Left lobe of liver (tissue), 2 donors: Measurements from ENCODE around the gene NPLOC4. TPM values are rescaled to one million over a fixed set of nuclear protein-coding genes. Genes with fewer than 3 reads are reported as not detected.
"Not testable (repeated sequence)": the region's sequence is repeated elsewhere in the genome, so short reads cannot be mapped to it uniquely, and the experiment has no call there.

Experiments
- ATAC-seq: fragments of 200-7000 bp; cut with Tn5 transposase; one replicate; pipeline ENCODE4 v1.9.1; 2020; ENCODE audit warnings: mild to moderate bottlenecking, moderate library complexity
- DNase-seq: peaks from one replicate; pipeline ENCODE4 v3.0.0-alpha.2; 2020; ENCODE audit warnings: low spot score
- total RNA-seq: library from RNA; stranded (reverse); gene quantifications from one replicate; pipeline ENCODE4 v1.2.1, GENCODE V29; 2021
- donor health status: DM: no; HTN: no; CAD: no; lungs with moderate emphysema.
- donor health status: DM: no; HTN: yes; CAD: no.

The NPLOC4 gene
- total RNA-seq, 1 donor from 2014 or later: 49.5 TPM

DNA sequence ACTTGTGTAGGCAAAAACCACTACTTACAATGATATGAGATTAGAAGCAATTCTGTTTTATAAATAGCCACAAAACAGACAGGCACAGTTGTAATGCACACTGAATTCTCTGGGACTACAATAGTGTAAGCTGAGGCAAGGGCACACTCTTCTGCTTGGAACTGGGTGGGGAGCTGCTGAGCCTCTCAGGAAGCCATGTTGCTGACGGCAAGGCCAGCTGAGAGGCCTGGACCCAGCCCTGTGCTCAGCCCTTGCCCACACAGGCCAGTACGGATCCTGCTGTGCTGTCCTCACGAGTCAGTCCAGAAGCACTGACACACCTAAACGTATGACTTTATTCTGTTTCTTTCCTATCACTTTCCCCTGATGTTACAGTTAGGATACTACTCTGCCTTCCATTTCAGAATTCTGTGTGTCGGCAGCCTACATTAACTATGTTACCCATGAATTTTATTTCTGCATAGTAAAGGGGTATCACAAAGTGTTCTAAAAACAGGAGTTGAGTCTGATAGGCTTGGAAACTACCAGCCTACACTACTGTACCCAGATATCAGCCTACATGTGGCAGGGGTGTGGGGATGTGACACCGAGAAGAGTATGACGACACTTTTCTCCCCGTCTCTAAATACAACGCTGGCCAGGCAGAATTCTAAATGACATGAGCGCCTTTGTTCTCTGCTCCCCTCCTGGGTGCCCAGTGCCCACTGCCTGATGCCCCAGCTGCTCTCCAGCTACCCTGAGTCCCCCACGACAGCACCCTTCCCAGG, 43.6 kb downstream of the NPLOC4 start:
- ATAC-seq (peak; percentile 25), DNase-seq (no peak)

DNA sequence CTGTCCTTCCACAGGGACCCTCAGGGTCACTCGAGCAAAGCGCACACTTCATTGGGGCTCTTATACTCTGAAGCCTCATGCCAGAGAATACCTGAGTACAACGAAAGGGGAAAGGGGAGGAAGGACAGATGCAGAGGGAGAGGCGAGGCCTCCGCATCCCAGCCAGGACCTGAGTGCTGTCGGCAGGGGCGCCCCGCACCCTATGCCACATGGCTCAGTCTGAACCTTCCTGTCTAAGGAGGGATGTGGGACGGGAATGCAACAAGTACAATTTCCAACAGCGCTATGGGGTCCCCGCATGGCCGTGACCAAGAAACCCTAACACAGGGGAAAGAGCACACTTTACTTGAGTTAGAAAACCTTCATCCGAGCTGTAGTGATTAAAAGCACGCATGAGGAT, 44.9 kb downstream of the NPLOC4 start:
- no peak for DNase-seq
- no peak for ATAC-seq

DNA sequence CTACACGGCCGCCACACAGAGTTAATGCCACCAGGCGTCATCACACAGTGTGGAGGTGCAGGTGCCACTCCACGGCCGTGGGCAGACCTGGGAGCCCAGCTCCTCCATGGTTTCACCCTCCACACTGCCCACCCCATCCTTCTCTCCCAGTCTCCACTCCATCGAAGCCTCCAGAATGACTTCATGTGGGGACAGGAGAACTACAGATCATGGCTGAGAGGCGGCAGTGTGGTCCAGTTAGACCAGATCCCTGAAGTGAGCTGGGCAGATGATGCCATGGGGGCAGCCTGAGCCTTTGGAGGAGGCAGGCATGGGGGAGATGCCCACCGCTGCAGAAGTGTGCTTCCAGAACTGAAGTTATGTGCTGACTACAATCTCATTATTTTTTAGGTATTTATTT, 46.8 kb downstream of the NPLOC4 start:
- peak; percentile 10 for ATAC-seq
- no peak for DNase-seq

DNA sequence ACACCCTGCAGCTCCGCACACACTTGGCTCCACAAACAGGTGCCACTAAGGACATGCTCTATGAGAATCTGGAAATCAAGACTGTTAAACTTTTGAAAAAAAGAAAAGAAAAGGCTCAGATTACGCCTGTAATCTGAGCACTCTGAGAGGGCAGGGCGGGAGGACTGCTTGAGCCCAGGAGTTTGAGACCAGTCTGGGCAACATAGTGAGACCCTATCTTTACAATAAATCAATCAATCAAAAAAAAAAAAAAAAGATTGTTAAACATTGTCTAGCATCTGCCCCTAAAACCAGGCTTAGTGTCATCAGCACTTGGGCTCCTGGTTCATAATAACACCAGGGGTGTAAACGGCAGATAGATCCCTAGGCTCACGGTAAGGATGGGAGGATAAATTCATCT, 47.3 kb downstream of the NPLOC4 start:
- DNase-seq (no peak), ATAC-seq (no peak)

GRCh38 chr17:81586096-81586495, 50.8 kb downstream of the NPLOC4 start:
- DNase-seq: no peak
- ATAC-seq: no peak

DNA sequence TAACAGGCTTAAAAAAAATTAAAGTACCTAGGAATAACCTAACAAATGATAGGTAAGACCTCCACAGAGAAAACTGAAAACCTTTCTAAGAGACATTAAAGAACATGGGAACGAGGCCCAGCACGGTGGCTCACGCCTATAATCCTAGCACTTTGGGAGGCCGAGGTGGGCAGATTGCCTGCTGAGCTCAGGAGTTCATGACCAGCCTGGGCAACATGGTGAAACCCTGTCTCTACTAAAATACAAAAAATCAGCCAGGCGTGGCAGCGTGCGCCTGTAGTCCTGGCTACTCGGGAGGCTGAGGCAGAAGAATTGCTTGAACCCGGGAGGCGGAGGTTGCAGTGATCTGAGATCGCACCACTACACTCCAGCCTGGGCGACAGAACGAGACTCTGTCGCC, 52.1 kb downstream of the NPLOC4 start:
- not testable (repeated sequence) for ATAC-seq, DNase-seq

DNA sequence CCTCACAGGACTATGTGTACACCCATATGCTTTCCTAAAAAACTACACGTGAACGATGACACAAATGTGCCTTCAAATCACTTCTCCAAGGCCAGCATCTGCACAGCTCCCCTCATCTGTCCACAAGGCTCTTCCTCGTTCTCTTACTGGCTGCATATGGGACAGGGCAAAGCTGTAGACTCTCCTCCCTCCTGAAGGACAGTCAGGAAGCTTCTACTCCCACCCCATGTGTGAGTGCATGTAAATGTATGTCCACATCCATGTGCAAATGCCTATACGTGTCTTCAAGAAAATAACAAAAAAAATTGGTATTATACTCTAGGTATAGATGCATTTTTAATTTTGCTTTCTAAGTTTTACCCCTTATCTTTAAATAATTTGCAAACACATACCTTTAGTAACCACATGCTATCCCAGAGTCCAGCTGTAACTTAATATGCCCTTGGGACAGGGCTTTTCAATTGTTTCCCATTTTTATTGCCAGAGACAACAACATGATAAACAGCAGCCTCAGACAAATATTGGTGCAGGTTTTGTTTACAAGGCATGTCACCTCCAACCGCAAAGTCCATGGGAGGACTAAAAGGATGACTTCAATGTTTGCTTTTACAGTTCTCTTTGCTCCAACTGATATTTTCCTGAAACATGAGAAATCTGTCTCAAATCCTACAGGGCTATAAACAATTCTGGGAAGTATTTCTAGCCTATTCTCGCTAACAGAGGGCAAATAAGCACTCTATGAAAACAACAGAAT, 53.1 kb downstream of the NPLOC4 start:
- DNase-seq (no peak), ATAC-seq (peak; percentile 61)

GRCh38 chr17:81582749-81583148, 54.2 kb downstream of the NPLOC4 start:
- no peak for DNase-seq
- no peak for ATAC-seq

- ATAC-seq: no peak
- DNase-seq: no peak
Observed at GRCh38 chr17:81582341-81582740, 54.6 kb downstream of the NPLOC4 start.

DNA sequence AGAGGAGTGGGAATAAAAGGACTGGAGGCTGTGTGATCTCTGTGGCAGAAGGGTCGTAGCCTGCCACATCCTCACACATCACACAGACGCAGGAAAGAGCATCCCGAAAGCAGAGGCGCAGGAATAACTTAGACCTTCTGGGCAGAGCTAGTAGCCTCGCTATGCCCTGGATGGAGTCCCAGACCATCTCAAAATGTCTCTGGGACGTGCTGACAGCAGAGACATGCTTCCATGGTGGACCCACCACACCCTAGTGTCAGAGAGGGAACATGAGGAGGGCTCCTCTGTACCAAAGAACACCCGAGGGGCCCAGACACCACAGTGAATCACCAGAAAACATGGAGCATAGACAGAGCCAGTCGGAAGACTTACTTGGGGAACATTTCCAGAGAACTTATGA, 55.2 kb downstream of the NPLOC4 start:
- no peak for DNase-seq
- no peak for ATAC-seq

DNA sequence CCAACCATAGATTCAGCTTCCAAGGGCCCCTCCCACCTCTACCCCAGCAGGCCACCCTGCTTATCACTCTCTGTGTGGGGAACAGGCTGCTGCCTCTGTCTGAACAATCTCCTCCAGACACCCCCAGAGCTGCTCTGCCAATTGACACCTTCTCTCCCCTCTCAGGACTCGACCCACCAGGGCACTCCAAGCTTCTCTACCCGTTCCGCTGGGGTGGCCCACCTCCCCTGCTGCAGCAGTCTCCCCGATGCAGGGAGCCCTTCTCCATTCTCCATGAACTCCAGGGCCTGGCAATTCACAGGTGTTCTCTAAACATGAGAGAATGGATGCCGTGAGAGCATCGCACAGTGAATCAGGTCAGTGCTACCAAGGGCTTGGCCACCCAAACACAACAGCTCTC, 56.4 kb downstream of the NPLOC4 start:
- DNase-seq (no peak), ATAC-seq (no peak)

- no peak for DNase-seq
- ATAC-seq: no peak
Observed at GRCh38 chr17:81579821-81580321, 57.0 kb downstream of the NPLOC4 start.

- ATAC-seq: no peak
- DNase-seq: no peak
Observed at GRCh38 chr17:81579298-81579697, 57.6 kb downstream of the NPLOC4 start.

GRCh38 chr17:81578561-81579225, 58.2 kb downstream of the NPLOC4 start:
- DNase-seq: no peak
- no peak for ATAC-seq

DNA sequence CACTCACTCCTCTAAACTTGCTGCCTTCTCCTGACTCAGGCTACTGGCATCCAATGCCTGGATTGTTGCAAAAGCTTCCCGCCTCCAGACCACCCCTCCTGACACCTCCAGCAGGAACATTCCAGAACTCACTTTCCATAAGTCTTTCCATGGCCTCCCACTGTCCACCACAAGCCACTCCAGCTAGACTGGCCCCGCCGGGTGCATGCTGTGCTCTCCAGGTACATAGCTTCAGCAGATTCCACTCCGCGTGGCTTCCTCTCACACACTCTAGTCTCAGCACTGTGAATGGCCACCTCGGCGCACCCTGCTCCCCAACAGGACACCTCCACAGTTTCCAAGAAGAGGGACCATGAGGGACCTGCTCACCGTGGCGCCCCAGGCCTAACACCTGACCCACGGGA, 58.9 kb downstream of the NPLOC4 start:
- DNase-seq (no peak), ATAC-seq (peak; percentile 6)

- DNase-seq (no peak), ATAC-seq (no peak)
Observed at GRCh38 chr17:81577278-81578000, 59.5 kb downstream of the NPLOC4 start.

GRCh38 chr17:81576621-81577277, 60.2 kb downstream of the NPLOC4 start:
- DNase-seq: no peak
- peak; percentile 22 for ATAC-seq

GRCh38 chr17:81575836-81576235, 61.1 kb downstream of the NPLOC4 start:
- ATAC-seq: no peak
- DNase-seq: no peak

DNA sequence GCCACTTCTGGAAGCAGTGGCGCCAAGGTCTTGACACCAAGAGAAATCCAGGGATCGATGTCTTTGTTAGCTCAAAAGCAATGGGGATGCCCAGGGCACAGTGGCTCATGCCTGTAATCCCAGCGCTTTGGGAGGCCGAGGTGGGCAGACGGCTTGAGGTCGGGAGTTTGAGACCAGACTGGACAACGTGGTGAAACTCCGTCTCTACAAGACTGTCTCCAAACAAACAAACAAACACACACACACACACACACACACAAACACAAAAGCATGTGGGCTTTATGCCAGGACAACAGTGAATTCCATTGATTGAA, 62.3 kb downstream of the NPLOC4 start:
- ATAC-seq (no peak), DNase-seq (no peak)

DNA sequence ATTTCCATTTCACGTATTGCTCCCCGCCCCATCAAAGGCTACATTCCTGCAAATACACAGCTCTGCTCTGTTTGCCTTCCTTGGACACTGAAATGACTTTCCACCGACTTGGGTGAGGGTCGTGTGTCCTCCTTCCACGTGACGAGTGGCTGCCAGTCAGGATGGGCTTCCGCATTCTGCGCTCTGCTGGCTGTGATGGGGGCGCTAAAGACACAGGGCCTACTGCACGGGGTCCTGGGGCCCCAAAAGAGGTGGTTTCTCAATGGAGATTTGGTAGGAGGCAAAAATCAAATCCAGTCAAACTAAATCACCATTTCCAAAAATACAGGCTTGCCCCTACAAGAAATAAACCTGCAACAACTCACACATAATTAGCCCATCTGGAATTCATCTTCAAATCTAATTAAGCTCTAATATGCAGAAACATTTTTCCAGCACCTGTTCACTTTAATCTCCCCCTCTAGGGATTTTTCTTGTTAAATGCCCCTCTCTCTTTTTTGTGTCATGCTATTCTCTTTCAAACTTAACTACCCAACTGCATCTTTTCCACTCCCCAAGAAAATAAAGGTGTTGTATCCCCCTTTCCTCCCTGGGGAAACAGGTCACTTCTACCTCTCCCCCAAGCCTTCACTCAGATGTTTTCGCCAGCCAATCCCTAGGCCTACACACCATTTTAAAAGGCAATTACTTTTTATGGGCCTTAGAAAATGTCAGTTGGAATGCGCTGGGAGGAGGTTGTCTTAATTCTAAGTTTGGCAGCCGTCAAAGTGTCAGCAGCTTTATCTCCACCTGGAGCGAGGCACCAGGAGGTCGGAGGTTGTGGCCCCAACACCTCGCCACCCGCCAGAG, 62.9 kb downstream of the NPLOC4 start:
- ATAC-seq: no peak
- DNase-seq: no peak
